SK-N-SH (cell line): ENCODE results near the gene DCUN1D2. TPM values are rescaled to one million over a fixed set of nuclear protein-coding genes. Genes with fewer than 3 reads are reported as not detected.

ENCODE experiments used
- CTCF ChIA-PET: fragments of 300-600, 350-600 bp; formaldehyde crosslinking; extraction: SDS; loops from one replicate; lab custom pipeline; 2021; lab: Yijun Ruan, JAX
- POLR2A ChIA-PET: fragments of 350-600 bp; sonication (Branson Sonifier 250); formaldehyde crosslinking; extraction: SDS; loops from one replicate; lab custom pipeline; 2020; ENCODE audit warnings: antibody characterized with exemption, inconsistent platforms; lab: Yijun Ruan, JAX
- DNase-seq: peaks from one replicate; pipeline ENCODE4 v3.0.0; 2012
- H2AFZ ChIP-seq: fragments of 200-600 bp; sonication (generic); 2 replicates; pipeline ENCODE4 v1.8.1; 2016; ENCODE audit warnings: antibody characterized with exemption, mild to moderate bottlenecking, low read depth
- H3F3A ChIP-seq: fragments of 200-600 bp; sonication (generic); replicated peaks from 2 replicates; pipeline ENCODE3; 2016; ENCODE audit warnings: antibody characterized with exemption, mild to moderate bottlenecking; ENCODE audit not compliant: insufficient read depth
- H3K27ac ChIP-seq, 2 experiments: fragments of 200-500 bp in 1 of 2; fragments of 200-600 bp in 1 of 2; sonication (Bioruptor generic) in 1 of 2; sonication (generic), shearing (Covaris generic) in 1 of 2; 2 replicates each; pipeline versions ENCODE4 v1.5.1 to v1.6.1; 2014 to 2016; ENCODE audit warnings: low read depth in 2 of 2, inconsistent platforms in 1 of 2, low read length in 1 of 2, mild to moderate bottlenecking in 1 of 2, mixed read lengths in 1 of 2
- H3K27me3 ChIP-seq: fragments of 200-600 bp; sonication (generic), shearing (Covaris generic); 2 replicates; pipeline ENCODE4 v1.6.1; 2016; ENCODE audit warnings: mixed run types; ENCODE audit not compliant: insufficient read depth
- H3K36me3 ChIP-seq, 2 experiments: fragments of 200-500 bp in 1 of 2; fragments of 200-600 bp in 1 of 2; sonication (Bioruptor generic) in 1 of 2; sonication (generic) in 1 of 2; replicated peaks in 1 of 2; 2 replicates each; pipeline versions ENCODE3 to v1.5.1; 2014 to 2016; ENCODE audit warnings: low read length in 1 of 2, mild to moderate bottlenecking in 1 of 2; ENCODE audit not compliant: insufficient read depth in 2 of 2, control insufficient read depth in 1 of 2
- H3K4me1 ChIP-seq, 2 experiments: fragments of 200-500 bp in 1 of 2; fragments of 200-600 bp in 1 of 2; sonication (Bioruptor generic) in 1 of 2; sonication (generic), shearing (Covaris generic) in 1 of 2; 2 replicates each; pipeline versions ENCODE4 v1.5.1 to v1.6.1; 2014 to 2016; ENCODE audit warnings: low read depth in 1 of 2, low read length in 1 of 2, mixed run types in 1 of 2; ENCODE audit not compliant: insufficient read depth in 2 of 2, control insufficient read depth in 1 of 2
- H3K4me2 ChIP-seq: fragments of 200-600 bp; sonication (generic), shearing (Covaris generic); 2 replicates; pipeline ENCODE4 v1.6.1; 2017; ENCODE audit warnings: mixed run types
- H3K4me3 ChIP-seq, 2 experiments: fragments of 200-500 bp in 1 of 2; fragments of 200-600 bp in 1 of 2; sonication (Bioruptor generic) in 1 of 2; sonication (generic), shearing (Covaris generic) in 1 of 2; 2 replicates each; pipeline versions ENCODE4 v1.5.1 to v1.8.1; 2014 to 2016; ENCODE audit warnings: low read depth in 2 of 2, inconsistent platforms in 1 of 2, low read length in 1 of 2, mild to moderate bottlenecking in 1 of 2, mixed read lengths in 1 of 2, moderate library complexity in 1 of 2
- H3K79me2 ChIP-seq: fragments of 200-600 bp; sonication (generic); 2 replicates; pipeline ENCODE4 v1.8.1; 2017; ENCODE audit warnings: mild to moderate bottlenecking; ENCODE audit not compliant: insufficient read depth
- H3K9ac ChIP-seq: fragments of 200-600 bp; sonication (generic); 2 replicates; pipeline ENCODE4 v1.6.1; 2017; ENCODE audit warnings: mixed run types
- H3K9me2 ChIP-seq: fragments of 200-600 bp; sonication (generic); 2 replicates; pipeline ENCODE4 v1.6.1; 2017; ENCODE audit warnings: mixed run types
- H3K9me3 ChIP-seq: fragments of 200-600 bp; sonication (generic); 2 replicates; pipeline ENCODE4 v1.6.1; 2017; ENCODE audit warnings: mixed run types, mild to moderate bottlenecking, moderate library complexity
- H4K20me1 ChIP-seq: fragments of 200-600 bp; sonication (generic); 2 replicates; pipeline ENCODE4 v1.6.1; 2017; ENCODE audit warnings: mild to moderate bottlenecking, mixed run types; ENCODE audit not compliant: insufficient read depth
- FOXJ3 ChIP-seq: sonication (generic); formaldehyde crosslinking; IDR thresholded peaks from 2 replicates; pipeline ENCODE4 v1.5.1; 2020; ENCODE audit warnings: mild to moderate bottlenecking, missing genetic modification reagents
- GABPA ChIP-seq: IDR thresholded peaks from 2 replicates; pipeline ENCODE4 v1.4.0; 2012; ENCODE audit warnings: low read depth, mild to moderate bottlenecking
- MAX ChIP-seq: IDR thresholded peaks from 2 replicates; pipeline ENCODE4 v1.4.0; 2012; ENCODE audit warnings: low read depth
- MEF2A ChIP-seq: IDR thresholded peaks from 2 replicates; pipeline ENCODE4 v1.4.0; 2012; ENCODE audit warnings: low read depth, borderline replicate concordance
- PBX3 ChIP-seq: IDR thresholded peaks from 2 replicates; pipeline ENCODE4; 2012
- POLR2AphosphoS5 ChIP-seq: IDR thresholded peaks from 2 replicates; pipeline ENCODE4 v1.6.1; 2012; ENCODE audit warnings: low read depth, low read length
- RCOR1 ChIP-seq: fragments of 150-350 bp; IDR thresholded peaks from 2 replicates; pipeline ENCODE4 v1.6.1; 2017; ENCODE audit warnings: antibody characterized with exemption, low read length
- RFX5 ChIP-seq: IDR thresholded peaks from 2 replicates; pipeline ENCODE4 v1.6.1; 2012; ENCODE audit warnings: mild to moderate bottlenecking, improper control_type of control experiment, low read length
- RXRA ChIP-seq: IDR thresholded peaks from 2 replicates; pipeline ENCODE4 v1.4.0; 2012; ENCODE audit warnings: low read depth, mild to moderate bottlenecking, borderline replicate concordance
- SIN3A ChIP-seq: IDR thresholded peaks from 2 replicates; pipeline ENCODE4 v1.6.1; 2012; ENCODE audit warnings: low read depth, mild to moderate bottlenecking, low read length, moderate library complexity, borderline replicate concordance
- TCF12 ChIP-seq: IDR thresholded peaks from 2 replicates; pipeline ENCODE4 v1.4.0; 2012
- USF1 ChIP-seq: IDR thresholded peaks from 2 replicates; pipeline ENCODE4 v1.4.0; 2012; ENCODE audit warnings: low read depth, borderline replicate concordance
- WGBS: methylation state at CpG from one replicate; pipeline ENCODE4 v1.1.6; 2017; ENCODE audit warnings: low lambda C conversion rate; 5-methylcytosine and 5-hydroxymethylcytosine counted together
- polyA plus RNA-seq, 3 experiments: library from polyadenylated mRNA; depleted of rRNA; stranded (reverse); fragments of >200 nt; gene quantifications; 2 replicates each; pipeline ENCODE4 v1.2.3, GENCODE V29; 2012
- TF ChIP-seq, protein P1 (sequence below): IDR thresholded peaks from 2 replicates; pipeline ENCODE4 v1.6.1; 2012; ENCODE audit warnings: mild to moderate bottlenecking, low read depth, low read length, moderate library complexity
- TF ChIP-seq, protein P2 (sequence below): fragments of 200-600 bp; sonication (generic); IDR thresholded peaks from 2 replicates; pipeline ENCODE4 v1.6.1; 2017; ENCODE audit warnings: antibody characterized with exemption, mild to moderate bottlenecking, moderate library complexity
- TF ChIP-seq, protein P3 (sequence below): IDR thresholded peaks from 2 replicates; pipeline ENCODE4 v1.4.0; 2012; ENCODE audit warnings: low read depth, borderline replicate concordance

Gene DCUN1D2
- polyA plus RNA-seq, 1 of the 3 experiments (the other 2 are of a cell fraction): 11.0 TPM

DNA sequence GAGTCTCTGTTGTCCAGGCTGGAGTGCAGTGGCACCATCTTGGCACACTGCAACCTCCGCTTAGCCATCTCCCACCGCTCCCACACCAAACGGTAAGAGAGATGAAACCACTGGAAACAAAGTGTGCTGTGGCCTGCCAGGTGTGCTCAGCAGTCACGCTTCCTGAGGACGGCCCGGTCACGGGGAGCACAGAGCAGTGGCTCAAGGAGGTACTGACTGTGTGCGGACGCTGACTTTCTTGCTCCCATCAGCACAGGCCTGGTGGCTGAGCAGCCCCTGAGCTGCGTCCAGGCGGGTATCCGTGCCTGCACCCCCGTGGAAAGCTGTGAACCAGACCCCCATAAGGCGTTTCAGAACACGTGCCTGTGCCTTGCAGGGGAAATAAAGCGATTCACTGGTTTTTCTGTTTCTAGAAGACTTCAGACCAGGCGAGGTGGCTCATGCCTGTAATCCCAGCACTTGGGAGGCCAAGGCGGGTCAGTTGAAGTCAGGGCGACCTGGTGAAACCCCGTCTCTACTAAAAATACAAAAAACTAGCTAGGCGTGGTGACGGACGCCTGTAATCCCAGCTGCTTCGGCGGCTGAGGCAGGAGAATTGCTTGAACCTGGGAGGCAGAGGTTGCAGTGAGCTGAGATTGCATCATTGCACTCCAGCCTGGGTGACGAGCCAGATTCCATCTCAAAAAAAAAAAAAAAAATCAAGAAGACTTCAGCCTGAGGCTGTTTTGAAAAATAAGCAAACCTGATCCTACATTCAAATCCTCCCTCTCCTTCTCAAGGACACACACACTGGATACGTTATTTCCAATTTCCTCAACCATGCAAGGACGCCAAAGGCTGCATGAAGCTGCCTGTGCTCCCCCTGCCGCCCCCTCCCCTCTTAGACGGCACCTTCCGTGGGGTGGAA lies 62.7 kb downstream of the DCUN1D2 start:
- Histone ChIP-seq H3F3A (no peaks in the 10 kb centered on the region), H3K9me2 (no peaks in the 10 kb centered on the region), H3K4me2 (no peak overlapping the region), H3K9me3 (no peaks in the 10 kb centered on the region), H4K20me1 (no peaks in the 10 kb centered on the region), H3K4me3 (no peak overlapping the region), H3K4me1 (peaks cover 0 to 2% of the 10 kb centered on the region in 2 experiments; a peak in 1 of 4 replicates), H3K9ac (no peak overlapping the region), H3K36me3 (no peaks in the 10 kb centered on the region), H3K79me2 (no peaks in the 10 kb centered on the region), H3K27me3 (no peaks in the 10 kb centered on the region), H3K27ac (no peak overlapping the region), H2AFZ (no peak overlapping the region)
- DNase-seq: no peak
- TF ChIP-seq PBX3 (no peak), FOXJ3 (CRISPR knock-in tag) (no peak), TCF12 (no peak), MAX (no peak), USF1 (no peak), GABPA (no peak), SIN3A (no peak), POLR2AphosphoS5 (no peak), RCOR1 (no peak), RXRA (no peak), MEF2A (no peak), RFX5 (no peak)
- TF ChIP-seq, protein P1, sequence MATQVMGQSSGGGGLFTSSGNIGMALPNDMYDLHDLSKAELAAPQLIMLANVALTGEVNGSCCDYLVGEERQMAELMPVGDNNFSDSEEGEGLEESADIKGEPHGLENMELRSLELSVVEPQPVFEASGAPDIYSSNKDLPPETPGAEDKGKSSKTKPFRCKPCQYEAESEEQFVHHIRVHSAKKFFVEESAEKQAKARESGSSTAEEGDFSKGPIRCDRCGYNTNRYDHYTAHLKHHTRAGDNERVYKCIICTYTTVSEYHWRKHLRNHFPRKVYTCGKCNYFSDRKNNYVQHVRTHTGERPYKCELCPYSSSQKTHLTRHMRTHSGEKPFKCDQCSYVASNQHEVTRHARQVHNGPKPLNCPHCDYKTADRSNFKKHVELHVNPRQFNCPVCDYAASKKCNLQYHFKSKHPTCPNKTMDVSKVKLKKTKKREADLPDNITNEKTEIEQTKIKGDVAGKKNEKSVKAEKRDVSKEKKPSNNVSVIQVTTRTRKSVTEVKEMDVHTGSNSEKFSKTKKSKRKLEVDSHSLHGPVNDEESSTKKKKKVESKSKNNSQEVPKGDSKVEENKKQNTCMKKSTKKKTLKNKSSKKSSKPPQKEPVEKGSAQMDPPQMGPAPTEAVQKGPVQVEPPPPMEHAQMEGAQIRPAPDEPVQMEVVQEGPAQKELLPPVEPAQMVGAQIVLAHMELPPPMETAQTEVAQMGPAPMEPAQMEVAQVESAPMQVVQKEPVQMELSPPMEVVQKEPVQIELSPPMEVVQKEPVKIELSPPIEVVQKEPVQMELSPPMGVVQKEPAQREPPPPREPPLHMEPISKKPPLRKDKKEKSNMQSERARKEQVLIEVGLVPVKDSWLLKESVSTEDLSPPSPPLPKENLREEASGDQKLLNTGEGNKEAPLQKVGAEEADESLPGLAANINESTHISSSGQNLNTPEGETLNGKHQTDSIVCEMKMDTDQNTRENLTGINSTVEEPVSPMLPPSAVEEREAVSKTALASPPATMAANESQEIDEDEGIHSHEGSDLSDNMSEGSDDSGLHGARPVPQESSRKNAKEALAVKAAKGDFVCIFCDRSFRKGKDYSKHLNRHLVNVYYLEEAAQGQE: no peak
- TF ChIP-seq, protein P2, sequence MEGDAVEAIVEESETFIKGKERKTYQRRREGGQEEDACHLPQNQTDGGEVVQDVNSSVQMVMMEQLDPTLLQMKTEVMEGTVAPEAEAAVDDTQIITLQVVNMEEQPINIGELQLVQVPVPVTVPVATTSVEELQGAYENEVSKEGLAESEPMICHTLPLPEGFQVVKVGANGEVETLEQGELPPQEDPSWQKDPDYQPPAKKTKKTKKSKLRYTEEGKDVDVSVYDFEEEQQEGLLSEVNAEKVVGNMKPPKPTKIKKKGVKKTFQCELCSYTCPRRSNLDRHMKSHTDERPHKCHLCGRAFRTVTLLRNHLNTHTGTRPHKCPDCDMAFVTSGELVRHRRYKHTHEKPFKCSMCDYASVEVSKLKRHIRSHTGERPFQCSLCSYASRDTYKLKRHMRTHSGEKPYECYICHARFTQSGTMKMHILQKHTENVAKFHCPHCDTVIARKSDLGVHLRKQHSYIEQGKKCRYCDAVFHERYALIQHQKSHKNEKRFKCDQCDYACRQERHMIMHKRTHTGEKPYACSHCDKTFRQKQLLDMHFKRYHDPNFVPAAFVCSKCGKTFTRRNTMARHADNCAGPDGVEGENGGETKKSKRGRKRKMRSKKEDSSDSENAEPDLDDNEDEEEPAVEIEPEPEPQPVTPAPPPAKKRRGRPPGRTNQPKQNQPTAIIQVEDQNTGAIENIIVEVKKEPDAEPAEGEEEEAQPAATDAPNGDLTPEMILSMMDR: no peak
- TF ChIP-seq, protein P3, sequence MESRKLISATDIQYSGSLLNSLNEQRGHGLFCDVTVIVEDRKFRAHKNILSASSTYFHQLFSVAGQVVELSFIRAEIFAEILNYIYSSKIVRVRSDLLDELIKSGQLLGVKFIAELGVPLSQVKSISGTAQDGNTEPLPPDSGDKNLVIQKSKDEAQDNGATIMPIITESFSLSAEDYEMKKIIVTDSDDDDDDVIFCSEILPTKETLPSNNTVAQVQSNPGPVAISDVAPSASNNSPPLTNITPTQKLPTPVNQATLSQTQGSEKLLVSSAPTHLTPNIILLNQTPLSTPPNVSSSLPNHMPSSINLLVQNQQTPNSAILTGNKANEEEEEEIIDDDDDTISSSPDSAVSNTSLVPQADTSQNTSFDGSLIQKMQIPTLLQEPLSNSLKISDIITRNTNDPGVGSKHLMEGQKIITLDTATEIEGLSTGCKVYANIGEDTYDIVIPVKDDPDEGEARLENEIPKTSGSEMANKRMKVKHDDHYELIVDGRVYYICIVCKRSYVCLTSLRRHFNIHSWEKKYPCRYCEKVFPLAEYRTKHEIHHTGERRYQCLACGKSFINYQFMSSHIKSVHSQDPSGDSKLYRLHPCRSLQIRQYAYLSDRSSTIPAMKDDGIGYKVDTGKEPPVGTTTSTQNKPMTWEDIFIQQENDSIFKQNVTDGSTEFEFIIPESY: no peak
- POLR2A ChIA-PET: interaction anchor here (0.5 to 0.7 kb wide), 2 partner anchors 12 to 200 kb away, joined by 3 read pairs; no protein-coding TSS in a partner anchor
- 82% methylated on average over 23 of the region's 31 CpGs for WGBS
- CTCF ChIA-PET: no interaction called here
